HG03196 (cell line): ENCODE data around the gene MTCH1.

ENCODE experiments used
- ATAC-seq: cut with Tn5 transposase; IDR thresholded peaks from one replicate; pipeline ENCODE4 v1.9.1; 2021; ENCODE audit not compliant: unreplicated experiment

The MTCH1 gene

GRCh38 chr6:36929152-36929551 lies 56.8 kb downstream of the MTCH1 start:
- ATAC-seq: no peak

- no peak for ATAC-seq
Measured at GRCh38 chr6:36928547-36928918, 57.5 kb downstream of the MTCH1 start.

- no peak for ATAC-seq
Measured at GRCh38 chr6:36927691-36928546, 58.1 kb downstream of the MTCH1 start.

- no peak for ATAC-seq
Measured at GRCh38 chr6:36926708-36927513, 59.1 kb downstream of the MTCH1 start.

- no peak for ATAC-seq
Measured at GRCh38 chr6:36925809-36926208, 60.2 kb downstream of the MTCH1 start.

GRCh38 chr6:36924778-36925374 lies 61.1 kb downstream of the MTCH1 start:
- ATAC-seq: no peak

GRCh38 chr6:36924131-36924530 lies 61.9 kb downstream of the MTCH1 start:
- no peak for ATAC-seq

GRCh38 chr6:36920546-36920945 lies 65.5 kb downstream of the MTCH1 start:
- ATAC-seq: no peak

GRCh38 chr6:36920049-36920448 lies 65.9 kb downstream of the MTCH1 start:
- ATAC-seq: no peak
